H1 (cell line): ENCODE data around the gene KIF26A. TPM values are rescaled to one million over a fixed set of nuclear protein-coding genes. Genes with fewer than 3 reads are reported as not detected.

ENCODE experiments used
- CTCF ChIA-PET: fragments of 300-600 bp; sonication (Branson Sonifier 250); formaldehyde crosslinking; loops from one replicate; lab custom pipeline; 2021; ENCODE audit not compliant: partially characterized antibody; lab: Charles Lee
- POLR2A ChIA-PET: fragments of 300-600 bp; sonication (Branson Sonifier 250); formaldehyde crosslinking; loops from one replicate; lab custom pipeline; 2021; ENCODE audit warnings: inconsistent platforms; ENCODE audit not compliant: partially characterized antibody; lab: Charles Lee
- DNase-seq, 2 experiments: peaks; one replicate each; pipeline versions ENCODE4 v3.0.0 to v3.0.0-alpha.2; 2010 to 2022; ENCODE audit warnings: low spot score in 2 of 2, low read depth in 1 of 2, mixed read lengths in 1 of 2
- FAIRE-seq: peaks from 2 replicates; lab custom pipeline; 2011; peaks lifted over from hg19 to GRCh38; lab: Jason Lieb, UNC
- H2AFZ ChIP-seq: 2 replicates; pipeline ENCODE4 v1.8.1; 2012; ENCODE audit warnings: low read length, inconsistent platforms
- H2AK5ac ChIP-seq: 2 replicates; pipeline ENCODE4 v1.6.1; 2013; ENCODE audit warnings: low read depth, low read length
- H2BK120ac ChIP-seq: replicated peaks from 2 replicates; pipeline ENCODE3; 2013; ENCODE audit warnings: low read depth, low read length, inconsistent platforms
- H2BK12ac ChIP-seq: 2 replicates; pipeline ENCODE4 v1.6.1; 2013; ENCODE audit warnings: low read depth, low read length
- H2BK15ac ChIP-seq: 2 replicates; pipeline ENCODE4 v1.6.1; 2013; ENCODE audit warnings: low read length
- H2BK20ac ChIP-seq: 2 replicates; pipeline ENCODE4 v1.6.1; 2013; ENCODE audit warnings: low read length
- H2BK5ac ChIP-seq: 2 replicates; pipeline ENCODE4 v1.6.1; 2013; ENCODE audit warnings: low read depth, low read length
- H3K14ac ChIP-seq: 2 replicates; pipeline ENCODE4 v1.6.1; 2013; ENCODE audit warnings: inconsistent platforms; ENCODE audit not compliant: insufficient read length
- H3K18ac ChIP-seq: 2 replicates; pipeline ENCODE4 v1.6.1; 2013; ENCODE audit warnings: low read length; ENCODE audit errors: extremely low read depth
- H3K23ac ChIP-seq: 2 replicates; pipeline ENCODE4 v1.6.1; 2013; ENCODE audit warnings: inconsistent platforms; ENCODE audit not compliant: insufficient read length
- H3K23me2 ChIP-seq: 2 replicates; pipeline ENCODE4 v1.6.1; 2013; ENCODE audit warnings: low read depth, low read length
- H3K27ac ChIP-seq: 2 replicates; pipeline ENCODE4 v1.6.1; 2011; ENCODE audit warnings: low read depth, low read length, inconsistent platforms
- H3K27me3 ChIP-seq, 4 experiments: replicated peaks in 1 of 4; 1 replicate in 1 of 4; 2 replicates in 3 of 4; pipeline versions ENCODE4 v1.6.1 to v1.8.1; 2011 to 2013; ENCODE audit warnings: low read length in 3 of 4, mild to moderate bottlenecking in 3 of 4, inconsistent platforms in 2 of 4, mixed read lengths in 2 of 4, moderate library complexity in 1 of 4; ENCODE audit not compliant: control insufficient read depth in 3 of 4, insufficient read depth in 3 of 4; ENCODE audit errors: extremely low read depth in 1 of 4
- H3K36me3 ChIP-seq, 4 experiments: 2 replicates each; pipeline versions ENCODE4 v1.6.1 to v1.8.1; 2011 to 2013; ENCODE audit warnings: mild to moderate bottlenecking in 4 of 4, low read length in 3 of 4, moderate library complexity in 2 of 4, control low read depth in 1 of 4, inconsistent platforms in 1 of 4; ENCODE audit not compliant: insufficient read depth in 4 of 4, control insufficient read depth in 2 of 4
- H3K4ac ChIP-seq: replicated peaks from 2 replicates; pipeline ENCODE3; 2013; ENCODE audit warnings: low read length, low read depth, mixed read lengths, inconsistent platforms; ENCODE audit not compliant: insufficient read length
- H3K4me1 ChIP-seq, 4 experiments: replicated peaks in 1 of 4; 1 replicate in 1 of 4; 2 replicates in 3 of 4; pipeline versions ENCODE4 v1.6.1 to v1.8.1; 2011 to 2013; ENCODE audit warnings: low read length in 3 of 4, inconsistent platforms in 2 of 4, mixed read lengths in 1 of 4; ENCODE audit not compliant: insufficient read depth in 4 of 4, control insufficient read depth in 3 of 4
- H3K4me2 ChIP-seq, 2 experiments: 2 replicates each; pipeline versions ENCODE4 v1.6.1 to v1.8.1; 2011 to 2013; ENCODE audit warnings: low read depth in 2 of 2, low read length in 2 of 2, control low read depth in 1 of 2, inconsistent platforms in 1 of 2, mild to moderate bottlenecking in 1 of 2; ENCODE audit not compliant: insufficient read depth in 1 of 2
- H3K4me3 ChIP-seq, 4 experiments: fragments of 200-600, 300-600 bp in 1 of 4; sonication (generic), shearing (Covaris generic), sonication (Bioruptor Twin) in 1 of 4; 2 replicates each; pipeline versions ENCODE4 v1.5.1 to v1.8.1; 2011 to 2016; ENCODE audit warnings: low read length in 4 of 4, low read depth in 3 of 4, control low read depth in 2 of 4, inconsistent platforms in 2 of 4, mild to moderate bottlenecking in 2 of 4, mixed read lengths in 1 of 4, moderate library complexity in 1 of 4; ENCODE audit not compliant: insufficient read depth in 2 of 4; ENCODE audit errors: extremely low read depth in 1 of 4
- H3K56ac ChIP-seq: replicated peaks from 2 replicates; pipeline ENCODE3; 2013; ENCODE audit warnings: low read depth, mild to moderate bottlenecking, mixed read lengths, low read length, inconsistent platforms; ENCODE audit not compliant: insufficient read length
- H3K79me1 ChIP-seq: 2 replicates; pipeline ENCODE4 v1.6.1; 2013; ENCODE audit warnings: low read depth, low read length, control low read depth
- H3K79me2 ChIP-seq, 2 experiments: 2 replicates each; pipeline versions ENCODE4 v1.6.1 to v1.8.1; 2012 to 2013; ENCODE audit warnings: low read length in 2 of 2, mild to moderate bottlenecking in 2 of 2, inconsistent platforms in 1 of 2; ENCODE audit not compliant: insufficient read depth in 2 of 2, control insufficient read depth in 1 of 2
- H3K9ac ChIP-seq, 4 experiments: replicated peaks in 1 of 4; 1 replicate in 1 of 4; 2 replicates in 3 of 4; pipeline versions ENCODE4 v1.6.1 to v1.8.1; 2011 to 2013; ENCODE audit warnings: low read depth in 3 of 4, low read length in 3 of 4, control low read depth in 2 of 4, mild to moderate bottlenecking in 2 of 4, moderate library complexity in 2 of 4, inconsistent platforms in 1 of 4; ENCODE audit errors: extremely low read depth in 1 of 4
- H3K9me3 ChIP-seq, 2 experiments: 2 replicates each; pipeline versions ENCODE4 v1.6.1 to v1.8.1; 2012 to 2013; ENCODE audit warnings: mild to moderate bottlenecking in 2 of 2, moderate library complexity in 2 of 2, control low read depth in 1 of 2, inconsistent platforms in 1 of 2, low read depth in 1 of 2, low read length in 1 of 2, mixed read lengths in 1 of 2; ENCODE audit not compliant: insufficient read depth in 2 of 2
- H4K20me1 ChIP-seq, 2 experiments: replicated peaks in 1 of 2; 2 replicates each; pipeline versions ENCODE3 to v1.8.1; 2011 to 2013; ENCODE audit warnings: inconsistent platforms in 2 of 2, low read length in 2 of 2, mild to moderate bottlenecking in 1 of 2; ENCODE audit not compliant: insufficient read depth in 2 of 2, control insufficient read depth in 1 of 2
- H4K5ac ChIP-seq: 2 replicates; pipeline ENCODE4 v1.6.1; 2013; ENCODE audit warnings: low read length, low read depth, mixed read lengths, inconsistent platforms; ENCODE audit not compliant: insufficient read length
- H4K8ac ChIP-seq: 2 replicates; pipeline ENCODE4 v1.8.0; 2013; ENCODE audit warnings: mild to moderate bottlenecking, moderate library complexity, low read length, inconsistent platforms; ENCODE audit not compliant: insufficient read depth; ENCODE audit errors: extremely low read depth
- H4K91ac ChIP-seq: replicated peaks from 2 replicates; pipeline ENCODE3; 2013; ENCODE audit warnings: low read length, mixed read lengths, inconsistent platforms; ENCODE audit not compliant: insufficient read length
- CBX5 ChIP-seq: fragments of 300-800, 300-1000 bp; sonication (generic); IDR thresholded peaks from 2 replicates; pipeline ENCODE4 v1.7.1; 2016; ENCODE audit warnings: antibody characterized with exemption, low read length, low read depth
- HDAC2 ChIP-seq, 2 experiments: fragments of 300-600 bp in 1 of 2; sonication (generic) in 1 of 2; IDR thresholded peaks; 2 replicates each; pipeline ENCODE4 v1.6.1; 2011 to 2012; ENCODE audit warnings: low read depth in 2 of 2, low read length in 2 of 2, mild to moderate bottlenecking in 2 of 2, moderate library complexity in 2 of 2, borderline replicate concordance in 1 of 2, inconsistent platforms in 1 of 2
- KDM5A ChIP-seq: fragments of 200-600 bp; IDR thresholded peaks from 2 replicates; pipeline ENCODE4 v1.7.1; 2012; ENCODE audit warnings: mild to moderate bottlenecking, low read length, inconsistent platforms, mixed read lengths
- RBBP5 ChIP-seq: IDR thresholded peaks from 2 replicates; pipeline ENCODE4 v1.7.1; 2012; ENCODE audit warnings: low read depth, mild to moderate bottlenecking, inconsistent platforms, low read length, moderate library complexity, borderline replicate concordance
- RXRA ChIP-seq: IDR thresholded peaks from 2 replicates; pipeline ENCODE4 v1.6.1; 2011; ENCODE audit warnings: low read depth, mild to moderate bottlenecking, low read length, moderate library complexity; ENCODE audit not compliant: insufficient read depth
- SIRT6 ChIP-seq: IDR thresholded peaks from one replicate; pipeline ENCODE4 v1.7.1; 2012; ENCODE audit warnings: low read length, inconsistent platforms
- SIX5 ChIP-seq: IDR thresholded peaks from 2 replicates; pipeline ENCODE4 v1.6.1; 2011; ENCODE audit warnings: mild to moderate bottlenecking, low read depth, low read length
- TAF7 ChIP-seq: optimal IDR thresholded peaks from 2 replicates; pipeline ENCODE3; 2011; ENCODE audit warnings: low read depth, mild to moderate bottlenecking, inconsistent platforms, low read length, moderate library complexity, borderline replicate concordance
- whole genome bisulfite sequencing, 2 experiments: shearing (Covaris generic) in 1 of 2; methylation state at CpG; one replicate each; pipeline versions ENCODE4 v1.1.6 to v1.1.7; 2013 to 2015; ENCODE audit warnings: low lambda C conversion rate in 2 of 2, mixed read lengths in 2 of 2, inconsistent platforms in 1 of 2, low coverage in 1 of 2, missing lambda C conversion rate in 1 of 2; ENCODE audit not compliant: insufficient replicate concordance in 2 of 2, insufficient coverage in 1 of 2, insufficient read length in 1 of 2; ENCODE audit errors: extremely low coverage in 1 of 2, missing lambda C conversion rate in 1 of 2; 5-methylcytosine and 5-hydroxymethylcytosine counted together
- polyA plus RNA-seq, 7 experiments: library from polyadenylated mRNA; depleted of rRNA in 3 of 7; stranded (reverse) in 5 of 7; unstranded in 2 of 7; fragments of >200 nt in 5 of 7; fragments of 200-250 nt in 2 of 7; gene quantifications; 1 replicate in 5 of 7; 2 replicates in 1 of 7; 4 replicates in 1 of 7; pipeline versions ENCODE4 v1.2.1 to v1.2.3, GENCODE V29; 2011 to 2013; ENCODE audit warnings: missing spikeins in 2 of 7, mixed read lengths in 2 of 7
- total RNA-seq: library from RNA; stranded (reverse); fragmentation: NEBNext Ultra II Directional; extraction: Animal tissue kit (Norgen Biotek cat#: 25700); gene quantifications from 2 replicates; pipeline ENCODE4 v1.2.1, GENCODE V29; 2021
- TF ChIP-seq, protein P1 (sequence below): IDR thresholded peaks from 2 replicates; pipeline ENCODE4 v1.6.1; 2012; ENCODE audit warnings: inconsistent platforms
- TF ChIP-seq, protein P2 (sequence below): IDR thresholded peaks from 2 replicates; pipeline ENCODE4 v1.6.1; 2012; ENCODE audit warnings: inconsistent platforms
- TF ChIP-seq, protein P3 (sequence below): IDR thresholded peaks from 2 replicates; pipeline ENCODE4 v1.6.1; 2011; ENCODE audit warnings: low read length, improper control_type of control experiment

The KIF26A gene
- total and polyA plus RNA-seq, 2 of the 8 experiments (the other 6 are each of a cell fraction or from before 2014, with no cell fraction given): 11.5 to 41.6 TPM

DNA sequence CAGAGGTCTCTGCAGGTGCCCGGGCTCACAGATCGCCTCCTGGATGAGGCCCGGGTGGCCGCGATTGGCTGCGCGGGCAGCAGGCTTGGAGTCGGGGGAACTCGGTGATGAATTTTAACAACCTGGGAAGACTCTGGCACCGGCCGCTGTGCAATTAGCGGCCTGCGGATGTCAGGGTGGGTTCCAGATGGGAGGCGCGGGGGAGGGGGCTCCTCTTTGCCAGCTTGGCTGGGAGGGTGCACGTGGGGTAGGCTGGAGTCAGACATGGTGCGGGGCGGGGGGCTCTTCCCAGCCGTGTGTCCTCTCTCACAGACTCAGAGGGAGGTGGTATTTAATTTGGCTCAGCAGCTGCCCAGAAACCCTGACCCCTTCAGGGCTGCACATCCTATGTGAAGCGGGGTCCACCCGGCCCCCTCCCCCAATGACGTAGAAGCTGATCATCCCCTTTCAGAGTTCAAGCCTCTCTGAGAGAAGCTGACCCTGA, 81.4 kb downstream of the KIF26A start:
- no peak overlapping the region for H4K91ac ChIP-seq
- no peak overlapping the region for H2BK15ac ChIP-seq
- H2BK120ac ChIP-seq: no peak overlapping the region
- no peak overlapping the region for H3K27ac ChIP-seq
- no peak overlapping the region for H3K4me3 ChIP-seq
- no peak overlapping the region for H3K56ac ChIP-seq
- H2AK5ac ChIP-seq: no peak overlapping the region
- no peak overlapping the region for H3K4me2 ChIP-seq
- no peak overlapping the region for H2BK12ac ChIP-seq
- no peak overlapping the region for H3K18ac ChIP-seq
- ChIA-PET CTCF (interaction anchor here (0.6 to 1.7 kb wide), 4 partner anchors 9 to 429 kb away, joined by 3 to 5 read pairs (median 3); no protein-coding TSS in a partner anchor), POLR2A (interaction anchor here (0.6 to 1.2 kb wide), 2 partner anchors 56 to 123 kb away, joined by 3 to 4 read pairs; no protein-coding TSS in a partner anchor)
- no peak overlapping the region for H2BK20ac ChIP-seq
- no peak overlapping the region; the same call in 1 of the 2 replicates for H4K8ac ChIP-seq
- no peak overlapping the region for H3K23ac ChIP-seq
- H2BK5ac ChIP-seq: no peak overlapping the region
- no peaks in the 10 kb centered on the region for H4K20me1 ChIP-seq
- peak in 1 of 2 experiments; percentile 45 for DNase-seq
- FAIRE-seq: no peak
- H3K9ac ChIP-seq: no peak overlapping the region
- no peaks in the 10 kb centered on the region for H3K79me2 ChIP-seq
- peaks cover 8% of the 10 kb centered on the region; the same call in 1 of the 2 replicates for H3K23me2 ChIP-seq
- no peak overlapping the region for H2AFZ ChIP-seq
- no peak overlapping the region for H3K4ac ChIP-seq
- no peak overlapping the region for H3K14ac ChIP-seq
- H3K36me3 ChIP-seq: no peaks in the 10 kb centered on the region
- WGBS, 2 experiments: 79% methylated on average over 22 of the region's 22 CpGs; no CpG with 5 or more reads in 1 of the 2 experiments
- H3K4me1 ChIP-seq: peaks cover 0 to 13% (median 4%) of the 10 kb centered on the region in 4 experiments; a peak in 5 of 7 replicates
- H3K79me1 ChIP-seq: no peaks in the 10 kb centered on the region
- no peak overlapping the region for H4K5ac ChIP-seq
- no peaks in the 10 kb centered on the region for H3K9me3 ChIP-seq
- H3K27me3 ChIP-seq: no peaks in the 10 kb centered on the region
- TF ChIP-seq, protein P1, sequence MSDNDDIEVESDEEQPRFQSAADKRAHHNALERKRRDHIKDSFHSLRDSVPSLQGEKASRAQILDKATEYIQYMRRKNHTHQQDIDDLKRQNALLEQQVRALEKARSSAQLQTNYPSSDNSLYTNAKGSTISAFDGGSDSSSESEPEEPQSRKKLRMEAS: no peak
- no peak for TF ChIP-seq RBBP5
- no peak for TF ChIP-seq SIRT6
- TF ChIP-seq, protein P2, sequence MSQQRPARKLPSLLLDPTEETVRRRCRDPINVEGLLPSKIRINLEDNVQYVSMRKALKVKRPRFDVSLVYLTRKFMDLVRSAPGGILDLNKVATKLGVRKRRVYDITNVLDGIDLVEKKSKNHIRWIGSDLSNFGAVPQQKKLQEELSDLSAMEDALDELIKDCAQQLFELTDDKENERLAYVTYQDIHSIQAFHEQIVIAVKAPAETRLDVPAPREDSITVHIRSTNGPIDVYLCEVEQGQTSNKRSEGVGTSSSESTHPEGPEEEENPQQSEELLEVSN: no peak
- no peak for TF ChIP-seq KDM5A
- no peak for TF ChIP-seq SIX5
- TF ChIP-seq HDAC2 (IDR thresholded peaks at IDR 0.05; ENCODE audit: borderline replicate concordance in 1 of 2, low read depth in 2 of 2, low read length in 2 of 2): no peak
- TF ChIP-seq TAF7: no peak
- TF ChIP-seq CBX5: no peak
- no peak for TF ChIP-seq RXRA
- TF ChIP-seq, protein P3, sequence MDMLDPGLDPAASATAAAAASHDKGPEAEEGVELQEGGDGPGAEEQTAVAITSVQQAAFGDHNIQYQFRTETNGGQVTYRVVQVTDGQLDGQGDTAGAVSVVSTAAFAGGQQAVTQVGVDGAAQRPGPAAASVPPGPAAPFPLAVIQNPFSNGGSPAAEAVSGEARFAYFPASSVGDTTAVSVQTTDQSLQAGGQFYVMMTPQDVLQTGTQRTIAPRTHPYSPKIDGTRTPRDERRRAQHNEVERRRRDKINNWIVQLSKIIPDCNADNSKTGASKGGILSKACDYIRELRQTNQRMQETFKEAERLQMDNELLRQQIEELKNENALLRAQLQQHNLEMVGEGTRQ: no peak
